GM18508 (cell line): Measurements from ENCODE around the gene CLDN34.

ENCODE experiments used
- ATAC-seq: cut with Tn5 transposase; IDR thresholded peaks from one replicate; pipeline ENCODE4 v1.9.1; 2021; ENCODE audit warnings: moderate number of reproducible peaks; ENCODE audit not compliant: insufficient read depth, unreplicated experiment

The CLDN34 gene

DNA sequence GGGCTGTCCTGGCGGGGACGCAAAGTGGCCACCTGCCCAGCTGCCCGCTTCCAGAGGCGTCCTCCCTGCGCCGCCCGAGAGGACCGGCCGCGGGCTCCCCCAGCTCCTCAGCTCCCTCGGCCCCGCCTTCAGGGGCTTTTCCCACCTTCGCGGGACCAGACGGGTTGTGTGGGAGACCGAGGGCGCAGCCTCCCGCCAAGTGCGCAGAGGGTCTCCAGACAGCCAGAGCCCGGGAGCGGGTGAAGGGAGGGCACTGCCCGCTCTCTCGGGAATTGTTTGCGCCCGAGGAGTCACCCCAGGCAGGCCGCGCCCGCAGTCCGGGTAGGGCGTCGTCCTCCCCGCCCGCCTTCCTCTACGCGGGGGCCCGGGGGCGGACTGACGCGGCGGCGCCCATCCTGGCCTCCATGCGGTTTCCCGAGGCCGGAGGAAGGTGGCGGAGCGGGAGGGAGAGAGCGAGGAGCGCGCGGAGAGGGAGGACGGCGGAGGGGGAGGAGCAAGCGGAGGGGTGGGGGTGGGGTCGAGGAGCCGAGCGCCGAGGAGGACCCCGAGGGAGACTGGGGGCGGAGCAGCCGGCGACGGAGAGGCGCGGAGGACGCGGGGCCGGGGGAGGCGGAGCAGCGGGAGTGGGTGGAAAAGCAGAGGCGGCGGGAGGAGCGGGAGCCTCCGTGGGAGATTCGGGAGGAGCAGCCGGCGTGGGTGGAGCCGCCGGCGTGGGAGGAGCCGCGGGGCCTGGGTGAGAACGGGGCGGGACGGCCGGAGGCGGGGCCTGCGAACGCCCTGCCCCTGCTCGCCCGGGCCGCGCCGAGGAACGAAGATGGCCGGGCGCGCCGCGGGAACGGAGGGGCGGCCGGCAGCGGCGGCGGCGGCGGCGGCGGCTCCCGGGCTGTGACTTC, 47.5 kb downstream of the CLDN34 start:
- no peak for ATAC-seq

DNA sequence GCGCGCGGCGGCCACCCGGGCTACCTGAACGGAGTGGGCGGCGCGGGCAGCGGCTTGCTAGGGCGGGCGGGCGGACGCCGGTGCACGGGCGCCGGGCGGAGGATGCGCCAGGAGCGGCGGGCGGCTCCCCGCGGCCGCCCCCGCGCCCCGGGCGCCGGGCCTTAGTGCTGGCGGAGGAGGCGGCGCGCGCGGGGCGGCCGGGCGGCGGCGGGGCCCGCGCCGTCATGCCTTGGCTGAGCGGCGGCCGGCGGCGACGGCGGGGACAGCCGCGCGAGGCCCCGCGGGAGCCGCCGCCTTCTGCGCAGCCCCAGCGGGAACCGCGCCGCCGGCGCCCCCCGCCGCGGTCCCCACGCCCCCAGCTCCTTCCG, 48.2 kb downstream of the CLDN34 start:
- ATAC-seq, result no peak

DNA sequence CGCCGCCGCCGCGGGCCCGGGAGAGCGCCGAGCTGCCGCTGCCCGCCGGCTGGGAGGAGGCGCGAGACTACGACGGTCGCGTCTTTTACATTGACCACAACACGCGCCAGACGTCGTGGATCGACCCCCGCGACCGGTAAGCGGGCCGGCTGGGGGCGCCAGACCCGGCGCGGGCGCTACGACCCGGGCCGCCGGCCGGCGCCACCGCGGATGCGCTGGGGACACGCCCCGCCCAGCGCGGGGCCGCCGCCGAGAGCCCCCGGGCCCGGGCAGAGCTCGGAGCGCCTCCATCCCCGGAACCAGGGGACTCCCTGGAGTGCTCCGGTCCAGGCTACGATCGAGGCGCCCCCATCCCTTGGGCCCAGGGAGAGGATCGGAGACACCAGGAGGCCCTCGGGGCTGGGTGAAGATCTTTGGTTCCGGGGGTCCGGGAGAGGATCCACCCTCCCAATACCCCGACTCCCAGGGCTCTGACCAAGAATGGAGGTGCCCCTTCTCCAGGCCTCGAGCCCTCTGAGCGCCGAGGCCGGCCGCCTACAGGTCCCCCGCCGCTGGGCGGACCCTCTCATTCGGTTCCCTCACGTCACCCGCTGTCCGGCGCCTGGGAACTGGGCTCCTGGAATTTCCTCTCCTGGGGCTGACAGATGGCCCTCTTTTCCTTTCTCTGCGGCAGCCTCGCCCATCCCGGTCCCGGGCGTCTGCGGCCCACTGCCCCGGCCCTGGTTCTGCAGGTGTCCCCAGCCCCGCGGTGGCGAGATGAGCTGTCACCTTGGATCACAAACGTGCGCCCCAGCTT, 48.8 kb downstream of the CLDN34 start:
- ATAC-seq, result no peak

DNA sequence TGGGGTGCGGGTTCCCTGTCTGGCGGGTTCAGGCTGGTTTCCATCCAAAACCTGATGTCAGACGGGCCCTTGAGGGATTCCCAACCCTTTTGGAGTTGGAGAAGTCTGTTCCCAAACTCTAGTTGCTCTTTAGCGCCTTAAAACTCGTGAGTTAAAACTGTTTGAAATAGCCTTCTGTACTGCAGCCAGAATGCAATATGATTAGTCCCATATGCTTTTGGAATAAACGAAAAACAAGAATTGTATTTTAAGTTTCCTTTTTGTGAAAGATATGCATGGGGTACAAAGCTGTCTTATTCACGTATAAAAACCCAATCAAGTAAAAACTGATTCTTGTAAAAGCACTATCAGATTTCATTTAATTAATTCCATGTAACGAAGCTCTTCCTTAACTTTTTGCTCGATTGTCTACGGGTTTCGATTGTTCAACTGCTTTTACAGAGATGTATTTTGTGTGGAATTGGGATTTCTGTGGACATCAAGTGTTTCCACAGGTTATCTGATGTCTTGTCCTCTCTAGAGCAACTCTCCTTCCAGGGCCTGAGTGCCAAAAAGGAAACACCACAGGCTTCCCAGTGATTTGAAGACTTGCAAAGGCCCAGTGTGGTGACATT, 49.5 kb downstream of the CLDN34 start:
- ATAC-seq, result no peak

DNA sequence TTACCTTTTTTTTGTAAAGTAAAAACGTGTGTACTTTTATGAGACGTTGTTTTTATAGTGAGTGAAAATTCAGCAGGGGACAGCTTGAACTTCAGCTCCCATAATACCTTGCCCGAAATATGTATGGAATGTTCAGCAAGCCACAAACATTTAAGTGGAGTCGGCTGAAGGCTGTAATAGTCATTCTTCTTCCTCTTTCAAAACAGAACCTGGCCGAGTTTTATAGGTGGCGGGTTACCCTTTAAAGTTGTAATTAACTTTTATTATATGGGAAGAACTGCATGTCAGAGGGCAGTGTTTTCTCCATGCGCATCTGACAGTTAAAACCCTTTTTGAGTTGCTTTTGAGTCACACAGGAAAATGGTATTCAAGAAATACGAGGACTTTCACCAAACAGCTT, 50.7 kb downstream of the CLDN34 start:
- no peak for ATAC-seq
